ENCODE measurements around the gene MSI2.

MSI2 gene

GRCh38 chr17:57264776-57265175, 8.5 kb downstream of the MSI2 start:
- Histone ChIP-seq H3K4me1 (ENCODE audit: insufficient read depth, low read length, poor library complexity, severe bottlenecking) (peaks cover 84% of the 10 kb centered on the region), H3K9me2 (replicated peaks; ENCODE audit: low read depth, low read length) (no peaks in the 10 kb centered on the region), H3K4me2 (ENCODE audit: low read depth, low read length, poor library complexity, severe bottlenecking) (peak overlapping the region; percentile 87), H3K9ac (ENCODE audit: low read depth, low read length, poor library complexity, severe bottlenecking) (peak overlapping the region; percentile 54), H3K27me3 (ENCODE audit: insufficient read depth, low read length, poor library complexity, severe bottlenecking) (no peaks in the 10 kb centered on the region), H2AFZ (ENCODE audit: low read length) (no peak overlapping the region), H3K79me2 (ENCODE audit: insufficient read depth, low read length) (peaks cover 100% of the 10 kb centered on the region), H3F3A (ENCODE audit: low read depth) (no peaks in the 10 kb centered on the region), H4K20me1 (ENCODE audit: insufficient read depth, low read length, poor library complexity, severe bottlenecking) (peaks cover 97% of the 10 kb centered on the region), H3K36me3 (ENCODE audit: insufficient read depth, low read length) (peaks cover 89% of the 10 kb centered on the region), H3K4me3 (ENCODE audit: low read length, poor library complexity, severe bottlenecking) (peak overlapping the region; percentile 96), H3K9me3 (ENCODE audit: insufficient read depth, low read depth, low read length) (no peaks in the 10 kb centered on the region)
- no peak for TF ChIP-seq EZH2phosphoT487 (IDR thresholded peaks at IDR 0.05; ENCODE audit: borderline replicate concordance)
- TF ChIP-seq CTCF (conservative IDR thresholded peaks at IDR 0.05; ENCODE audit: low read length), result no peak

- Histone ChIP-seq H3K4me3 (ENCODE audit: low read length, poor library complexity, severe bottlenecking) (peak overlapping the region; percentile 15), H3K36me3 (ENCODE audit: insufficient read depth, low read length) (peaks cover 90% of the 10 kb centered on the region), H3K4me1 (ENCODE audit: insufficient read depth, low read length, poor library complexity, severe bottlenecking) (peaks cover 76% of the 10 kb centered on the region)
Observed at GRCh38 chr17:57266902-57267311, 10.6 kb downstream of the MSI2 start.

GRCh38 chr17:57268181-57268580, 11.9 kb downstream of the MSI2 start:
- Histone ChIP-seq H3K4me2 (ENCODE audit: low read depth, low read length, poor library complexity, severe bottlenecking) (peak overlapping the region; percentile 59), H3K79me2 (ENCODE audit: insufficient read depth, low read length) (peaks cover 100% of the 10 kb centered on the region), H3K4me3 (ENCODE audit: low read length, poor library complexity, severe bottlenecking) (peak overlapping the region; percentile 15), H4K20me1 (ENCODE audit: insufficient read depth, low read length, poor library complexity, severe bottlenecking) (peaks cover 97% of the 10 kb centered on the region), H3K9me3 (ENCODE audit: insufficient read depth, low read depth, low read length) (no peaks in the 10 kb centered on the region), H3K27me3 (ENCODE audit: insufficient read depth, low read length, poor library complexity, severe bottlenecking) (no peaks in the 10 kb centered on the region), H3K4me1 (ENCODE audit: insufficient read depth, low read length, poor library complexity, severe bottlenecking) (peaks cover 64% of the 10 kb centered on the region), H3F3A (ENCODE audit: low read depth) (no peaks in the 10 kb centered on the region), H3K9ac (ENCODE audit: low read depth, low read length, poor library complexity, severe bottlenecking) (no peak overlapping the region), H3K9me2 (replicated peaks; ENCODE audit: low read depth, low read length) (no peaks in the 10 kb centered on the region), H3K36me3 (ENCODE audit: insufficient read depth, low read length) (peaks cover 90% of the 10 kb centered on the region), H2AFZ (ENCODE audit: low read length) (no peak overlapping the region)
- TF ChIP-seq EZH2phosphoT487 (IDR thresholded peaks at IDR 0.05; ENCODE audit: borderline replicate concordance) (no peak), CTCF (conservative IDR thresholded peaks at IDR 0.05; ENCODE audit: low read length) (no peak)

More at GRCh38 chr17:57266902-57267311, 10.6 kb downstream of the MSI2 start:
- Histone ChIP-seq H3K9ac (ENCODE audit: low read depth, low read length, poor library complexity, severe bottlenecking) (no peak overlapping the region), H3K79me2 (ENCODE audit: insufficient read depth, low read length) (peaks cover 100% of the 10 kb centered on the region), H3K27me3 (ENCODE audit: insufficient read depth, low read length, poor library complexity, severe bottlenecking) (no peaks in the 10 kb centered on the region), H2AFZ (ENCODE audit: low read length) (no peak overlapping the region), H4K20me1 (ENCODE audit: insufficient read depth, low read length, poor library complexity, severe bottlenecking) (peaks cover 97% of the 10 kb centered on the region), H3F3A (ENCODE audit: low read depth) (no peaks in the 10 kb centered on the region), H3K9me3 (ENCODE audit: insufficient read depth, low read depth, low read length) (no peaks in the 10 kb centered on the region), H3K9me2 (replicated peaks; ENCODE audit: low read depth, low read length) (no peaks in the 10 kb centered on the region), H3K4me2 (ENCODE audit: low read depth, low read length, poor library complexity, severe bottlenecking) (peak overlapping the region; percentile 59)
- TF ChIP-seq EZH2phosphoT487 (IDR thresholded peaks at IDR 0.05; ENCODE audit: borderline replicate concordance) (no peak), CTCF (conservative IDR thresholded peaks at IDR 0.05; ENCODE audit: low read length) (no peak)
